ENCODE data around the gene FAM83D.

- TF ChIP-seq CTCF (IDR thresholded peaks at IDR 0.05) (no peak), EZH2 (IDR thresholded peaks at IDR 0.05; ENCODE audit: borderline replicate concordance, insufficient read depth, low read depth, low read length, poor library complexity, severe bottlenecking) (no peak)
Observed at GRCh38 chr20:38883981-38884733, 42.1 kb upstream of the FAM83D start.
